Sciatic nerve (tissue), 2 donors: ENCODE results near the gene PLA2G2F. TPM values are rescaled to one million over a fixed set of nuclear protein-coding genes. Genes with fewer than 3 reads are reported as not detected.

Experiments
- ATAC-seq: fragments of 200-7000 bp; cut with Tn5 transposase; one replicate; pipeline ENCODE4 v1.9.1; 2020; ENCODE audit warnings: mild to moderate bottlenecking, moderate library complexity
- DNase-seq: peaks from one replicate; pipeline ENCODE4 v3.0.0-alpha.2; 2020; ENCODE audit warnings: low spot score
- intact Hi-C: fragments of 100-400 bp; cut with DNase I; formaldehyde crosslinking; loops from one replicate; pipeline ENCODE4 v1.14.2; 2022
- total RNA-seq: library from RNA; stranded (reverse); fragmentation: NEBNext Ultra II Directional; extraction: Animal tissue kit (Norgen Biotek cat#: 25700); gene quantifications from one replicate; pipeline ENCODE4 v1.2.1, GENCODE V29; 2021
- donor health status: DM: no; HTN: no; CAD: no.
- donor health status: DM: no; HTN: no; CAD: no.

The PLA2G2F gene
- total RNA-seq, 1 donor from 2014 or later, result not detected

DNA sequence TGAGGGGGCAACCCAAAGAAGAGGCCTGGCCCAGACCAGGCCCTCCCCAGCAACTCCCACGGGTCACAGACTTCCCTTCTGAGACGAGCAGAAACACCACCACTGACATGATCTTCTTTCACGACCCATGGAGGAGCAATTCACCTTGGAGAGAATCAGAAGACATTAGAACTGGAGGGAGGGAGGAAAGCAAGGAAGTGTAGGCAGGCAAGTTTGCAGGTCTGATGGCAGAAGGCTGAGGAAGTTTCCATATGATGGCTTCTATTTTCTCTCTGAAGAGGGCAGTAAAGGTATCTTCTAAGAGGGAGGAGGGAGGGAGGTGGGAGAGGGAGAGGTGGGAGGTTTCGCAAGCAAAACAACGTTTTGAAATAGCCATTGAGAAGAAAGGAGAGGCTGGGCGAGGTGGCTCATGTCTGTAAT is 45.4 kb downstream of the PLA2G2F start:
- ATAC-seq, result no peak
- intact Hi-C loops, result no loop called here
- DNase-seq, result no peak

- no peak for ATAC-seq
- DNase-seq, result no peak
- intact Hi-C loops, result no loop called here
Measured at GRCh38 chr1:20184997-20185833, 46.1 kb downstream of the PLA2G2F start.

- intact Hi-C loops, result no loop called here
- ATAC-seq (peak; percentile 49), DNase-seq (peak; percentile 64)
Measured at GRCh38 chr1:20185834-20186782, 47.0 kb downstream of the PLA2G2F start, which contains the start of the genes PLA2G2C and UBXN10. TSS of gene PLA2G2C (minus strand) at chr1:20186518. CDS start at chr1:20177363, 9,155 bp downstream. TSS of gene UBXN10 (plus strand) at chr1:20186096. CDS start at chr1:20190562, 4,466 bp downstream.

- intact Hi-C loops, result no loop called here
- DNase-seq, result no peak
- no peak for ATAC-seq
Measured at GRCh38 chr1:20187103-20187812, 48.1 kb downstream of the PLA2G2F start.

DNA sequence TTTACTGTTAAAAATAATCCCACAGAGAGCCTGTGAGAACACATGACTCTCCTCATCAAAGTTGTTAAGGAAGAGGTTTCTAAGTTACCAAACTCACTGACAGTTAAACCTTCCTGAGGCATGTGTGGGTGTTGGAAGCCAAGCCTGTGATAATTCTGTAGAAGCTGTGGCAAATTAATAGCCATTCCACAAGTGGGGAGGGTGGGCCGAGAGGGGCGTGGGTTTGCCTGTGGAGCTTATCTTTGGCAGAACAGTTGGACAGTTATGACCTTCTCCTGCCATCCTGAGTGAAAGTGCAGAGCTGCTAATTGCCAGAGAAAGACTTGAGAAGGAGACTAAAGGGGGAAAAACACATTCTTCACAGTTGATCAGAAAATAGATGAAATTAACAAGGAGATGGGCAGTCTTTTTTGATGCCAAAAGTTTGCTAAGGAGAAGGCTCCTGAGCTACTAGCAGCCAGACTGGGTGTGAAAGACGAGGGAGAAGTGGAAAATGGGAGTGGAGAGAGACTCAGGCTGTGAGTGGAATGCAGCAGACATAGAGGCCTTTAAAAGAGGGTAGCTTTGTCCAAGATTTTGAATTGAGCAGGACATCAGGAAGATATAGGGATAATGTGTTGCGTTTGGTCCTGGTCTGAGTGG is 48.8 kb downstream of the PLA2G2F start:
- ATAC-seq (no peak), DNase-seq (no peak)
- intact Hi-C loops, result no loop called here

DNA sequence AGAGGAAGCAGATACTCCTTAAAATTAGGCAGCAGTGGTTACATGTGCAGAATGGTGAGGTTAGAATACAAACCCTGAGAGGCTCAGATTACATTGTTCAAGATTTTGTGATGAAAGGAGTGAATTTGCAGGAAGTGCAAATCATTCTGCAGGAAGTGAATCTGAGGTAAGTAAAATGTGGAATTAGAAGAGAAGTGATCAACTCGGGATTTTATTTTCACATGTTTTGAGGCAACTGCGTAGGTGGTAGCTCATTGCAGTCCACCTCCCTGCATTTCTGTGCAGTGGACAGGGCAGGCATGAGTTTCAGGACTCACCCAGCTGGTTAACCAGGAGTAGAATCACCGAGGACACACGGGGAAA is 49.3 kb downstream of the PLA2G2F start:
- no peak for ATAC-seq
- intact Hi-C loops, result no loop called here

DNA sequence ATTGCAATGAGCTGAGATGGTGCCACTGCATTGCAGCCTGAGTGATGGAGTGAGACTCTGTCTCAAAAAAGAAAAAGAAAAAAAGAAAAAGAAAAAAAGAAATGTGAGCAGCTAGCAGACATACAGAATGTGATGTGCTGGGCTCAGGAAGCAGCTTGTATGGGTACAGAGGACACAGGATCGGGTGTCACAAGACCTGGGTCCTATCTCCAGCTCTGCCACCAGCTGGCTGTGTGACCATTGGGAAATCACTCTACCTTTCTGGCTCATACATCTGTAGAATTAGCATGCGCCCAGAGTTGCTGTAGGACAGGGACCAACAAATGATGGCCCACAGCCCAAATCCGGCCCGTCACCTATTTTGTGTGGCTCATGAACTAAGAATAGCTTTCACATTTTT is 50.5 kb downstream of the PLA2G2F start:
- intact Hi-C loops, result no loop called here
- ATAC-seq (no peak), DNase-seq (no peak)

More for the DNA sequence above, 49.3 kb downstream of the PLA2G2F start:
- DNase-seq, result no peak

- no peak for ATAC-seq
- no peak for DNase-seq
- intact Hi-C loops, result no loop called here
Measured at GRCh38 chr1:20190256-20191160, 51.4 kb downstream of the PLA2G2F start.

DNA sequence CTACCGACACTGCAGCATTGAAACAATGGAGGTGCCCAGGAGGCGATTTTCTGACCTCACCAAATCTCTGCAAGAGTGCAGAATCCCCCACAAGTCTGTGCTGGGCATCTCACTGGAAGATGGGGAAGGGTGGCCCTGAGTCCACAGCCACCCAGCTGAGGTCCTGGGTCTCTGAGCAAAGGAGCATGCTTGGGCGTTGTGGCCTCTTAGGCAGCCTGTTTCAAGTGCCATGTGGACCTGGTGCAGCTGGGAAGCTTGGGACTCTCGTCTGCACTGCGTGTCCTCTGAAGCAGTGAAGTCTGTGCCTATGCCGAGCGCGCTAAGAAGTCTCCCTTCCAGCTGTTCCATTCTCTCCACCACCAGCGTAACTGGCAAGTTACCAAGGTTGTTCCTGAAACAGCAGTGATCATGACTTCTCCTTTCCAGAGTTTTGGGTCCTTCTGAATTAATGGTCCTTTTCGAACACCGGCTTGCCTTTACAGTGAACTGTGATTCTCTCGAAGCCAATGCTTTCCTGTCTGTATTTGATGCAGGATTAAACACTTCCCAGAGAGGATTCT is 52.2 kb downstream of the PLA2G2F start:
- DNase-seq (no peak), ATAC-seq (no peak)
- intact Hi-C loops, result no loop called here

GRCh38 chr1:20192364-20192763 is 53.2 kb downstream of the PLA2G2F start:
- intact Hi-C loops, result no loop called here
- peak; percentile 53 for ATAC-seq

GRCh38 chr1:20192871-20193411 is 53.8 kb downstream of the PLA2G2F start:
- no peak for DNase-seq
- ATAC-seq, result no peak
- intact Hi-C loops, result no loop called here

More at GRCh38 chr1:20192364-20192763, 53.2 kb downstream of the PLA2G2F start:
- DNase-seq, result no peak

DNA sequence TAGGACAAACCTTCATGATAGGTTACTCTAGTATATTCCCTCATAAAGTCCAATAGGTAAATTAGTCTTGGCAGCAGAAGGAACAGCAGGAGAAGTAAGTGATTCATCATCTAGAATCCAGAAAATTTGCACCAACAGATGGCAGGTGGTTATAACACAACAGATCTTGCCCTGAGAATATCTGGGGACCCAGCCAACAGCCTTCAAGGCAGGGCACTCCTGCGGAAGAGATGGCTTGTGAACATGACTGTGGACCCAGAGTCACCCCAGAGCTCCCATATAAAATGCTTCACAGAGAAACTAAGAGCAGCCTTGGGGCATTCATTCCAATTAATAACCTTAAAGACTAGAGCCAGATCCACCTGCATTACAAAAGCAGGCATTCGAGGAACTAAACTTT is 55.1 kb downstream of the PLA2G2F start:
- intact Hi-C loops, result no loop called here
- ATAC-seq (no peak), DNase-seq (no peak)

DNA sequence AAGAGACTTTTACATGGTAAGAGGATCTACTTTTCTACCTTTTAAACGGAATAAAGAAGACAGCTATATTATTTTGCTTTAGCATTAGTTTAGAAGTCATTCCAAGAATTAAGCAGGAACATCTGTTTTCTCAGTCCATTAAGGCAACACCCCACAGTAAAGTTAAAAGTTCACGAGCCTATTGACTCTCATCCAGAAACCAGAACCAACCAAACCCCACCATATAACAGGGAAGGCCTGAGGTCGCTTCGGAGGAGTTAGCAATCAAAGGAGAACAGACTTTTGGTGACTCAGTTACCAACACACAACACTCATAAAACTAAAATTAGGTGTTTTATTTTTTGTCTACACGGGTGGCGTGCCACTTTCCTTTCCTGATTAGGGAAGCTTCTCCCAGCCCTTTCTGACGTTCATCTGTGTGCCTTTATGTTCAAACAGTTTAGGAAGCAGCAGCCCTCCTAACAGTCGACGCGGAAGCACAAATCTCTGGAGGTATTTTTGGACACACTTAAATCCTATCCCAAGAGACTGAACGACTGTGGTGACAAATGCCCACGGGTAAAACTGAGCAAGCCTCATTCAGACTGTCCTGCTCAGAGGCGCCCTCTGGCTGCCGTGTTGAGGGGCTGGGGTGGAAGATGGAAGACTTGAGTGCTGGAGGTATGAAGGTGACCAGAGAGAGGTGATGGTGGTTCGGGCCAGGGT is 55.8 kb downstream of the PLA2G2F start:
- intact Hi-C loops, result no loop called here
- peak; percentile 36 for ATAC-seq
- peak; percentile 74 for DNase-seq

- DNase-seq, result no peak
- intact Hi-C loops, result no loop called here
- ATAC-seq, result no peak
Measured at GRCh38 chr1:20195462-20195780, 56.3 kb downstream of the PLA2G2F start.

GRCh38 chr1:20197329-20197791 is 58.2 kb downstream of the PLA2G2F start:
- intact Hi-C loops, result no loop called here
- no peak for ATAC-seq
- no peak for DNase-seq

DNA sequence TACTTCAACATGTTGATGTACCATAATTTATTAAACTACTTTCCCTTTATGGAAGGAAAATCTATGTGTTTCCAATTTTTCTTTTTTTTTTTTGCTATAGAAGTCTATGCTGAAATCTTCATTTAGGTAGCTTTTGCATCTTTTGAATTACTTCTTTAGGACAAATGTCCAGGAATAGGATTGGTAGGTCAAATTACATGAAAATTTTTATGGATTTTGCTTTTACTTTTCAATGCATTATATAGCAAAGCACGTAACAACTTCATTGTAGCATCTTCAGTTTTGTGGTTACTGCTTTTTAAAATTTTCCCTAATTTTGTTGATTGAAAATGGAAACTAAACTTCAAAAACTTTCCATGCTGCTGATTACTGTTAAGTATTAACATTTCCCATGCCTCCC is 59.2 kb downstream of the PLA2G2F start:
- ATAC-seq (no peak), DNase-seq (no peak)
- intact Hi-C loops, result no loop called here

DNA sequence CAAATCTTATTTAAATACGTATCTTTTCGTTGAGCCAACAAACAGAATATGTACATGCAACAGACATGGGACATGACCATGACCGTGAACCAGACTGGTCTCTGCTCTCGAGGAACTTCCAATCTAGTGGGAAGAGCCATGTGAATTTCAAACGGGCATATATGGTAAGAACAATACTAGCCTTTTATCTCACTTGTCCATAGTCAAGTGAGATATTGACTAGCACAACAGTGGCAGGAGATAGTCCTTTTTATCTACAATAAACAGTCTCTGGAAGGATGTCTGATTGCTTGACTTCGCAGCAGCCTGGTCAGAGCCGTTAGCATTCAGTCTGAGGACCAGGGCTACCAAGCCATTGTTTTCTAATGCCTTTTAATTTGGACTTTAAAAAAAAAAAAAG is 59.8 kb downstream of the PLA2G2F start:
- DNase-seq (no peak), ATAC-seq (no peak)
- intact Hi-C loops, result no loop called here
